AG04449 (cell line): Measurements from ENCODE around the gene PLEKHN1.

Experiments used
- CTCF ChIA-PET: fragments of 350-600 bp; formaldehyde crosslinking; extraction: SDS; loops from one replicate; lab custom pipeline; 2021; ENCODE audit warnings: antibody characterized with exemption; lab: Yijun Ruan, JAX
- POLR2A ChIA-PET: fragments of 400-600, 350-600 bp; formaldehyde crosslinking; extraction: SDS; loops from one replicate; lab custom pipeline; 2020; ENCODE audit warnings: antibody characterized with exemption, inconsistent platforms; lab: Yijun Ruan, JAX
- DNase-seq: peaks from one replicate; pipeline ENCODE4 v3.0.0-alpha.2; 2010; ENCODE audit warnings: low read depth, low spot score
- H3K4me3 ChIP-seq: 2 replicates; pipeline ENCODE4 v1.5.1; 2011; ENCODE audit warnings: low read depth, mild to moderate bottlenecking, control low read depth, low read length
- CTCF ChIP-seq: IDR thresholded peaks from one replicate; pipeline ENCODE4 v1.5.1; 2011; ENCODE audit warnings: mild to moderate bottlenecking, moderate library complexity, low read length, control low read depth, inconsistent platforms; ENCODE audit not compliant: insufficient read depth; ENCODE audit errors: missing control alignments

The PLEKHN1 gene

GRCh38 chr1:932776-933602 lies 33.3 kb upstream of the PLEKHN1 start:
- ChIA-PET POLR2A (no interaction called here), CTCF (interaction anchor here (5.4 kb wide), 1 partner anchor 28 kb away, joined by 27 read pairs; no protein-coding TSS in a partner anchor)
- no peak for TF ChIP-seq CTCF
- no peak for DNase-seq
- no peak overlapping the region for H3K4me3 ChIP-seq

- CTCF ChIA-PET = no interaction called here
- DNase-seq = no peak
- POLR2A ChIA-PET = no interaction called here
- no peak overlapping the region for H3K4me3 ChIP-seq
- no peak for TF ChIP-seq CTCF
Measured at GRCh38 chr1:933603-933940, 32.7 kb upstream of the PLEKHN1 start.

- DNase-seq = no peak
- H3K4me3 ChIP-seq = no peak overlapping the region
- TF ChIP-seq CTCF = no peak
- POLR2A ChIA-PET = no interaction called here
- CTCF ChIA-PET = no interaction called here
Measured at GRCh38 chr1:934991-935750, 31.1 kb upstream of the PLEKHN1 start.

GRCh38 chr1:935751-936231 lies 30.5 kb upstream of the PLEKHN1 start:
- POLR2A ChIA-PET = no interaction called here

GRCh38 chr1:936348-937264 lies 29.7 kb upstream of the PLEKHN1 start:
- ChIA-PET CTCF (interaction anchor here (7.6 kb wide), 1 partner anchor 31 kb away, joined by 67 read pairs; no protein-coding TSS in a partner anchor), POLR2A (no interaction called here)
- no peak overlapping the region for H3K4me3 ChIP-seq
- no peak for TF ChIP-seq CTCF
- DNase-seq = no peak

More at GRCh38 chr1:935751-936231, 30.5 kb upstream of the PLEKHN1 start:
- CTCF ChIA-PET = no interaction called here
- no peak for TF ChIP-seq CTCF
- H3K4me3 ChIP-seq = no peak overlapping the region
- DNase-seq = no peak
